GM19438 (cell line): ENCODE data around the gene SHISA9.
"Not testable (repeated sequence)": the region's sequence is repeated elsewhere in the genome, so short reads cannot be mapped to it uniquely, and the experiment has no call there.

Experiments
- ATAC-seq: cut with Tn5 transposase; IDR thresholded peaks from one replicate; pipeline ENCODE4 v1.9.1; 2021; ENCODE audit warnings: low read depth; ENCODE audit not compliant: unreplicated experiment

SHISA9 gene

DNA sequence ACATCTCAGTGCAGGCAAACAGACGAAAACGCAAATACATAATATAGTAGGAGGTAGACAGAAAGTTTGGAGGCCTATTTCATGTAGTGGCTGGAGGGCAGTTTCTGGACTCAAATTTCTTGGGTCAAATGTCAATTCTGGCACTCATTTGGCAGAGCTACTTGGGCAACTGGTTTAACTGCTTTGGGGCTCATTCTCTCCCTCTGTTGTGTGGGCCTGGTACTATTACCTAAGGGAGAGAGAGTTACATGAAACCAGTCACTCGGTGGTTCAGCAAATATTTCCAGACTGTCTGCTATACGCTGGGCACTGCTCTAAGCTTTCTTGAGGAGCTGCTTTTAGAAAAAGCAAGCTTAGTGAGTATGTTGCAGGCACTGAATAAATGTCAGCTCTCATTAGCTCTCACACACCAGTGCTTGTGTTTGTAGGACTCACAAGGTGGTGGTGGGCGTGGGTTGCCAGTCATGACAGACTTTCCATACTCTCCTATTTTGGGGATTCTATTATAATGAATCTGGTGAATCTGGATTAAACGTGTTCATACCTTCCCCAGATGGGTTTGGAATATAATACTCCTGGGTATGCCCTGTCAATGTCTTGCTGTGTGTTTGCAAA, 1.8 kb upstream of the SHISA9 start:
- ATAC-seq = no peak

GRCh38 chr16:12900156-12900555, 1.2 kb upstream of the SHISA9 start:
- no peak for ATAC-seq

DNA sequence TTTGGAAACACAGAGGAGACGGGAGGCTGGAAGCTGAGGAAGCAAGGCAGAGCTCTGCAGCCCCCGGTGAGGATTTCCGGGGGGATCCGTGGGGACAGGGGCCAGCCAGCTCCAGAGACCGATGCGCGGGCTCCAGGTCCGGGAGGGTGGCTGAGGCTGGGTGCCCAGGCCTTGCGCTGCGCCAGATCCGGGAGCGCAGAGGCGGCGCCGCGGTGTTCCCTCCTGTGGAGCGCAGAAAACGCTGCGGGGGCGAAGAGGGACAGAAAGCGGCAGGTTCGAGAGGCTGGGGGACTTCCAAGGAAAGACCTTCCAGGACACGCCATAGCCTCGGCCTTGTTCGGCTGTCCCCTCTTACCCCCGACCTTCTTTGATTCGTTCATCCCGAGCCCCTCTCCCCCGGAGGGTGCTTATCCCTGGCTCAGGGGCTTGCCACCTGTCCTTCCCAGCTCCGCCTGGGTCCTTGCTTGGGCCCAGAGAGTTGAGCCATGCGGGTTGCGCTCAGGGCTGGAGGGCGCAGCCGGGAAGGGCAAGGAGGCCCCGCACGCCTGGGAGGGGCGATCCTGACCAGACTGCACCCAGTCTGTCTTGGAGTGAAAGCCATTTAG, 697 bp upstream of the SHISA9 start:
- ATAC-seq = no peak

- no peak for ATAC-seq
Observed at GRCh38 chr16:12901204-12901596, 198 bp upstream of the SHISA9 start.

GRCh38 chr16:12902511-12903372, 1.3 kb downstream of the SHISA9 start:
- ATAC-seq = no peak

DNA sequence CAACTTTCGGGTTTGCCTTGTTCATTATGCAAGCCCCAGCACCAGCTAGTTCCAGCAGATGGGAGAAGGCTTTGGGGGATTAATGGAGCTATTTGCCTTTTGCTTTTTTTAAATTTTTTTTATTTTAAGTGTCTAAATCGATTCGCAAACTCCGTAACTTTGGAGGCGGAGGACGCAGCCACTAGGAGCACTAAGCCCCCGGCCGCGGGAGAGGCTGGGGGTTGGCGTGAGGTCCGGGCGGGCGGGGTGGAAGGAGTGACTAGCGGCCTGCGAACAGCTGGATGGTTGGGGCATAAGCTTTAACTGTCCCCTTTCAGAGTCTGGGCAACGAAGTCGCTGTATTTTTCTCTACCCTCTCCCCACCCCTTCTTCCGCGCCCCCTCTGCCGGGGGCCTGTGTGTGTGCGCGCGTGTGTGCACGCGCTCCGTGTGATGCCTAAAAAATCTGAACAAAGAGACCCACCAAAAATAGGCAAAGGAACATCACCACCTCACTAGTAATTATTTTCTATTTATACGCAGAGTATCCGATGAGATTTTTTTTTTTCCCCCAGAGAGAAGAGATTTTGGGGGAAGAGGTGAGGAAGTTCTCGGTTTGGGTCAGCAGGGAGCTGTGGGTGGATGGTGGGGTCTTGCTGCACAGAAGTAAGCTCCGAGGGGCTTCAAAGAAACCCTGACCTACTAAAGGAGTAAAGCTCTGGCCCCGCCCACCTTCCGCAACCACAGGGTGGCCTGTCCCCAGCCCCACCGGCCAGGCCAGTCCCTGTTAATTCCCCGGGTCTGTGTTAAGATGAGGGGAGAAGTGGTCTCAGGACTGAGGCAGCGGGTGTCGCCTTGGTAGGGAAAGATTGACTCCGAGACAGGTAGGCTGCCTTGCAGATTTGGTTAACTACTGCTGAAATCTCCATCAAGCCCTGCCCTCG, 2.3 kb downstream of the SHISA9 start:
- no peak for ATAC-seq

DNA sequence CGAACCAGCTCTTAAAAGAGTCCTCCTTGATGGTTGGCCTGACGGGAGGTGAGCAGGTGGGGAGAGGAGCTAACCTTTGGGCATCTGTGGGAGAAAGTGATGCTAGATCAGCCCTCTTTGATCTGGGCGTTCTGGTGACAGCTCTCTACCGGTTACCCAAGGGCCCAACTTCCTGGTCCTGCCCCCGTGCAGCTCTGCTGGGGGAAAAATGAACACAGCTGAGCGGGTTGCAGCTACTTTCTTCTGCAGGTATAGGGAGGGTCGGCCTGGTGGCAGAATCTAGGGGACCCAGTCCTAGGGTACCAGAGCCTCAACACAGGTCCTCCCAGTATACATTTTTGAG, 2.9 kb downstream of the SHISA9 start:
- no peak for ATAC-seq

- ATAC-seq = no peak
Observed at GRCh38 chr16:12906271-12906670, 4.9 kb downstream of the SHISA9 start.

DNA sequence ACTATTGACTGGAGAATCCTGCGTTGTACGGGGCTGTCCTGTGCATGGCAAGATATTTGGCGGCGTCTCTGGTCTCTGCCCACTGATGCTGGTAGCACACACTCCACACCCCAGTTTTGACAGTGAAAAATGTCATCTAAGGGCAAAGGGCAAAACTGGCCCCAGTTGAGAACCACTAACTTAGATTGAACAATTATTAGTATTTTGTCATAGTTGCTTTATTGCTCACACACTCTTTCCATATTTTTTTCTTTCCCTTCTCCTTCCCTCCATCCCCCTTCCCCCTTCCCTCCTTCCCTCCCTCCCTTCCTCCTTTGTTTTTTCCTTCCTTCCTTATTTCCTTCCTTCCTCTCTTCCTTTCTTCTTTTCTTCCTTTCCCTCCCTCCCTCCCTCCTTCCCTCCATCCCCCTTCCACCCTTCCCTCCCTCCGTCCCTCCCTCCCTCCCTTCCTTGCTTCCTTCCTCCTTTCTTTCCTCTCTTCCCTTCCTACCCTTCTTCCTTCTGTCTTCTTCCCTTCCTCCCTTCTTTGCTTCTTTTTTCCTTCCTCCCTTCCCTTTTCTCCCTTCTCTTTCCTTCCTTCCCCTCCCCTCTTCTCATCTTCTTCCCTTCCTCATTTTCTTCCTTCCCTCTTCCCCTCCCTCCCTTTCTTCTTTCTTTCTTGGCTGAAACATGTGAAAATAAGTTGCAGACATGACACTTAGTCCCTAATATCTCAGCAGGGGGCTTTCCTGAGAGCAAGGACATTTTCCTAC, 5.5 kb downstream of the SHISA9 start:
- ATAC-seq = no peak

DNA sequence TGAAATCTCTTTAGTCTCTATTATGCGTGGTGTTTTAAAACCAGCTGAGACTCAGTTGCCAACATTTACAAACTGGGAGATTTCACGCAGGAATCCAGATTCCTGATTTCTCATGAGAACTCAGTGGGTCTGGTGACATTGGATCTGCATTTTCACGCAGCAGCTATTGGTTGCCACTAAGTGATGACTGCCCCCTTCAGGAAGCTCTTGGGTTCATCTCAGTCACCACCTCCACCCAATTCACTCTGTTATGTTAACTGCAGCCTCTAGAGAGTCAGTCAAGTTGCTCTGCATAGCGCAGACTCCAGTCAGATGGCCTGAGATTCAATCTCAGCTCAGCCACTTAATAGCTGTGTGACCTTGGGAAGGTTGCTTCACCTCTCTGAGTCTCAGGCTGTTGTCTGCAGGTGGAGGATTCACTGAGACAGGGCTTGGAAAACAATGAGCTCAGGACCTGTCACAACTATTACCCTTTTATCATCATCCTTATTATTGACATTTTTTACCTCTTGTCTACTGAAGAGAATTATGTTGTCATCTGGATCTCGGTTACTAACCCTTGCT, 6.4 kb downstream of the SHISA9 start:
- no peak for ATAC-seq

GRCh38 chr16:12917246-12917645, 15.8 kb downstream of the SHISA9 start:
- ATAC-seq = no peak

- ATAC-seq = no peak
Observed at GRCh38 chr16:12917653-12918052, 16.3 kb downstream of the SHISA9 start.

- no peak for ATAC-seq
Observed at GRCh38 chr16:12920739-12921138, 19.3 kb downstream of the SHISA9 start.

- ATAC-seq = not testable (repeated sequence)
Observed at GRCh38 chr16:12923640-12924039, 22.2 kb downstream of the SHISA9 start.

GRCh38 chr16:12925026-12925800, 23.8 kb downstream of the SHISA9 start:
- ATAC-seq = no peak

GRCh38 chr16:12927591-12927990, 26.2 kb downstream of the SHISA9 start:
- no peak for ATAC-seq

GRCh38 chr16:12930881-12931280, 29.5 kb downstream of the SHISA9 start:
- no peak for ATAC-seq

GRCh38 chr16:12936391-12936790, 35.0 kb downstream of the SHISA9 start:
- ATAC-seq = no peak

- no peak for ATAC-seq
Observed at GRCh38 chr16:12941896-12942295, 40.5 kb downstream of the SHISA9 start.
